Measurements from ENCODE around the gene RPA1. TPM values are rescaled to one million over a fixed set of nuclear protein-coding genes. Genes with fewer than 3 reads are reported as not detected.

The RPA1 gene
- total RNA-seq, 1 experiment from 2014 or later: 158 TPM

GRCh38 chr17:1907909-1908698 lies 78.3 kb downstream of the RPA1 start (continued):
- no peak for TF ChIP-seq ARID4B (CRISPR knock-in tag; IDR thresholded peaks at IDR 0.05; ENCODE audit: borderline replicate concordance)
- no peak for TF ChIP-seq SMAD4 (CRISPR knock-in tag; IDR thresholded peaks at IDR 0.05)
- no peak for TF ChIP-seq ZNF138 (CRISPR knock-in tag; conservative IDR thresholded peaks at IDR 0.05)
- TF ChIP-seq HMGXB4 (CRISPR knock-in tag; IDR thresholded peaks at IDR 0.05): 0 out of 2 replicates have a peak, but pooled peaks have one; percentile 51
- no peak for TF ChIP-seq ATF2 (CRISPR knock-in tag; IDR thresholded peaks at IDR 0.05; ENCODE audit: borderline replicate concordance, low read depth)
- 0 out of 2 replicates have a peak, but pooled peaks have one; percentile 53 for TF ChIP-seq ZNF232 (CRISPR knock-in tag; IDR thresholded peaks at IDR 0.05)
- TF ChIP-seq ZNF396 (CRISPR knock-in tag; IDR thresholded peaks at IDR 0.05; ENCODE audit: borderline replicate concordance): no peak
- TF ChIP-seq GTF2I (CRISPR knock-in tag; conservative IDR thresholded peaks at IDR 0.05): no peak
- no peak for TF ChIP-seq IRF1 (CRISPR knock-in tag; IDR thresholded peaks at IDR 0.05)
- TF ChIP-seq MAX (CRISPR knock-in tag; IDR thresholded peaks at IDR 0.05): peak; percentile 47; the same call in 1 of the 2 replicates

- Mint-ChIP-seq H3K9me3 (no peaks in the 10 kb centered on the region), H3K4me3 (peak overlapping the region; percentile 63), H3K27ac (no peak overlapping the region), H3K27me3 (ENCODE audit: low read depth) (peaks cover 98% of the 10 kb centered on the region), H3K36me3 (no peaks in the 10 kb centered on the region), H3K4me1 (peaks cover 2% of the 10 kb centered on the region)
- peak; percentile 69 for DNase-seq (ENCODE audit: low spot score)
- ChIA-PET POLR2A (interaction anchor here (0.6 to 0.7 kb wide), 3 partner anchors 87 to 133 kb away, joined by 3 read pairs; partner anchors contain the start of gene OVCA2), CTCF (interaction anchor here (0.5 to 2.2 kb wide), 42 partner anchors 10 to 336 kb away, joined by 3 to 47 read pairs (median 4); partner anchors contain the start of genes DPH1, HIC1, OVCA2 and RILP)
- ATAC-seq: peak; percentile 87
- TF ChIP-seq FOXK1 (CRISPR knock-in tag; IDR thresholded peaks at IDR 0.05): 0 out of 2 replicates have a peak, but pooled peaks have one; percentile 47
- peak; percentile 86 for TF ChIP-seq ZNF423 (CRISPR knock-in tag; IDR thresholded peaks at IDR 0.05)
- 0 out of 2 replicates have a peak, but pooled peaks have one; percentile 2 for TF ChIP-seq ZNF232 (CRISPR knock-in tag; IDR thresholded peaks at IDR 0.05)
- no peak for TF ChIP-seq E2F5 (CRISPR knock-in tag; IDR thresholded peaks at IDR 0.05)
- TF ChIP-seq CTCF (IDR thresholded peaks at IDR 0.05): peak; percentile 40; the same call in 1 of the 2 replicates
- TF ChIP-seq ZNF263 (CRISPR knock-in tag; IDR thresholded peaks at IDR 0.05; ENCODE audit: low read depth): no peak
- no peak for TF ChIP-seq ZBTB21 (CRISPR knock-in tag; IDR thresholded peaks at IDR 0.05; ENCODE audit: borderline replicate concordance)
- peak; percentile 25; the same call in 1 of the 2 replicates for TF ChIP-seq USF2 (CRISPR knock-in tag; IDR thresholded peaks at IDR 0.05)
- TF ChIP-seq HMGXB4 (CRISPR knock-in tag; IDR thresholded peaks at IDR 0.05): 0 out of 2 replicates have a peak, but pooled peaks have one; percentile 54
- peak; percentile 42; the same call in 1 of the 2 replicates for TF ChIP-seq SP1 (CRISPR knock-in tag; conservative IDR thresholded peaks at IDR 0.05)
Measured at GRCh38 chr17:1908699-1909309, 79.0 kb downstream of the RPA1 start.

Measured in WTC11 (cell line).